HG02623 (cell line): ENCODE results near the gene AOAH.

Experiments used
- ATAC-seq: cut with Tn5 transposase; IDR thresholded peaks from one replicate; pipeline ENCODE4 v1.9.1; 2021; ENCODE audit warnings: moderate library complexity; ENCODE audit not compliant: unreplicated experiment

AOAH gene, protein sequence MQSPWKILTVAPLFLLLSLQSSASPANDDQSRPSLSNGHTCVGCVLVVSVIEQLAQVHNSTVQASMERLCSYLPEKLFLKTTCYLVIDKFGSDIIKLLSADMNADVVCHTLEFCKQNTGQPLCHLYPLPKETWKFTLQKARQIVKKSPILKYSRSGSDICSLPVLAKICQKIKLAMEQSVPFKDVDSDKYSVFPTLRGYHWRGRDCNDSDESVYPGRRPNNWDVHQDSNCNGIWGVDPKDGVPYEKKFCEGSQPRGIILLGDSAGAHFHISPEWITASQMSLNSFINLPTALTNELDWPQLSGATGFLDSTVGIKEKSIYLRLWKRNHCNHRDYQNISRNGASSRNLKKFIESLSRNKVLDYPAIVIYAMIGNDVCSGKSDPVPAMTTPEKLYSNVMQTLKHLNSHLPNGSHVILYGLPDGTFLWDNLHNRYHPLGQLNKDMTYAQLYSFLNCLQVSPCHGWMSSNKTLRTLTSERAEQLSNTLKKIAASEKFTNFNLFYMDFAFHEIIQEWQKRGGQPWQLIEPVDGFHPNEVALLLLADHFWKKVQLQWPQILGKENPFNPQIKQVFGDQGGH

DNA sequence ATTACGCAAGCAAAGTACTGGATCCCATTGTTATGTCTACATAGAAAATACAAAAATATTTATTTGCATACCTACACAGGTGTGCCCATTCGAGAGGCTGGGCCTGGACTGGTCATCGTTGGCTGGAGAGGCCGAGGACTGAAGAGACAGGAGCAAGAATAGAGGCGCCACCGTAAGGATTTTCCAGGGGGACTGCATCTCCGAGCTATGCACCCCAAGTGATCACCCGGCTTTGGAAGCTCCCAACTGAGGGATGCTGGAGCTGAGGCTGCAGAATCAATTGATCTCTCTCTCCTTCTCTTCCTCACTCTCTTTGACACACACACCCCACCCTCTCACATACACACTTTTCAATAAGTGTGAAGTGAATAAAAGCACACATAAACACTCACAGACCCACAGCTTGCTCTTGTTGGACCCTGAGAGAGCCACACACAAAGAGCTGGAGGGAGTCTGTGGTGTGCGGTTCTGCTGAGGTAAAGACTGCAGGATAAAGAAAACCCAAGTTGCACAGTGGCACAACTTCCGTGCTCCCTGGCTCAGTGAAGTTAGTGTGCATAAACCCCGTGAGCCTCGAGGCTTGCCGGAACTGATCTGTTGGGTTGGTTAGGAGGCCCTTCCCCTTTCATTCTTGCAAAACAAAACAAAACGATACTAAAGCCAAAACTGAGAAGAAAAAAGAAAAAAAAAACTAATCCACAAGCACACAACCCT, at the start of gene AOAH:
TSS of gene AOAH (minus strand) at position 544 of the 714 bp plus-strand sequence. CDS start at position 198, 346 bp downstream.
- peak; percentile 83 for ATAC-seq

DNA sequence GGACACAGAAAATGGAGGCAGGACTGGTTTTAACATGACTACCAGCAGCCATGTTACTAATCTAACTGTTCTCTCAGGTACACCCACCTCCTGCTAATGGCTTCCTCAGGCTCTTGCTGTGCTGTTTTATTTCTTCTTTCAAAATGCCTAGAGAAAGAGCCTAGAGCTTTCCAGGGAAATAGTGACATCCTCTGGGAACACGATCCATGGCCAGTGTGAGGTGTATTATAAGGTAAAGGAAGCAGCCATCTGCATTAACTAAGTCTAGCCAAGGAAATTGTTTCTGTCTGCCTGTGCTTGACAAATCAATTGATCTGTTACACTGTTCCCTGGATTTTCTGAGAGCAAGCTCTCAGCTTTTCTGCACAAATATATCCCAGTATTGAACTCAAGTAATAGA, 42.2 kb upstream of the AOAH start:
- no peak for ATAC-seq

DNA sequence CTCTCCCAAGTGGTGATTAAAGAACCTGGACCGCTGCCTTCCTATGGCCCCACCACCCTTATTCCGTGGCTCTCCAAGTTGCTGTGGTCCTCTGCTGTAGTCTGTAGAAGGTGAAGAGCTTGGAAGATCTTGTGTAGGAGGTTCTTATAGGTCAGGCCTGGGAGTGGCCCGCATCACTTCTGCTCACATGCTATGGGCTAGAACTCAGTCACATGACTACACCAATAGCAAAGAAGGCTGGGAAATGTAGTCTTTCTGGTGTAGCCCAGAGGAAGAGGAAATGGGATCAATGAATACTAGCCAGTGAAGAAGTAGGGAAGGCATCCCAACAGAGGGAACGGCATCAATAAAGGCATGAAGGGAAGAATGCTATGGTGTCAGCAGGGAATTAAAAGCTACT, 41.3 kb upstream of the AOAH start:
- ATAC-seq = no peak

DNA sequence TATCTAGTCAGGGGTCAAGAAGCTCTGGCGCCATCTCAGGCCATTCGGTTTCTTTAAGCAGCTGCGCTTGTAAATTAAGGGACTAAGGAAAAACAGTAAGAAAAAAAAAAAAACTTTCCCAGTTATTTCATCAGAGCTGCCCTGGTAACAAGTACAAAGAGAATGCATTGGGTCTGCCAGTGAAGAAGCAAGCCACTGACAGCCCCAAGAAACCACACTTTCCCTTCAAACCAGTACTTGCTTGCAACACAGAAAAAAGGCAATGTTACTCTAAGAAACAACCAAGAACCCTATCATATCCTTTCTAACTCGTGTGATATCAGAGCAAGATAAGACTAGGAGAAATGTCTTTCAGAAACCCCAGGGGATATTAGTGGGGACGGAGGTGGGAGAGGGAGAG, 40.6 kb upstream of the AOAH start:
- no peak for ATAC-seq

DNA sequence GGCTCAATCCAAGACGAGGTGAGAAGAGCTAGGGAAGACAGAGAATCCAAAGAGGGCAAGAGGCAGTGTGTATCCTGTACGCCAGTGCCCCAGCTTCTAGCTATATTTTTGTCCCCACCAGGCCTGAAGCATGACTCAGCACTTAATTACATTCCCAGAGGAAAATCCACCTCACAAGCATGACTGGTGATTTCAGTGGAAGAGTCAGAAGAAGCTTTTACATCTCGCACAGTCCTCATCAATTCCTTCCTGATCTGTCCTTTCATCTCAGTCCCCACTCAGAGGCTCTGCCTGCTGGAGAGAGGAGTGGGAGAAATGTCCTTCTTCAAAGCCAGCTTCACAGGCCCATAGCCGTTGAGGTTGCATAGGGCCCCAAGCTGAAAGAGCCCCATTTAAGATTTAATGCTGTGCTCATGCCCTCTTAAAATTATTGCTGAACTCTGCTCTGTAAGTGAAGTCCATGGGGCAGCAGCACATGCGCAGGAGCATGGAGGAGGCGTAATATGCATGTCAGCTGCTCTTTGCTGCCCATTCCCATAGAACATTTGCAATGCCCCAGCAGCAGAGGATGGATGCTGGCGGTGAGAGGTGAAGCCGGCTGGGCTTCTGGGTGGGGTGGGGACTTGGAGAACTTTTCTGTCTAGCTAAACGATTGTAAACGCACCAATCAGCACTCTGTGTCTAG, 39.0 kb upstream of the AOAH start:
- no peak for ATAC-seq

DNA sequence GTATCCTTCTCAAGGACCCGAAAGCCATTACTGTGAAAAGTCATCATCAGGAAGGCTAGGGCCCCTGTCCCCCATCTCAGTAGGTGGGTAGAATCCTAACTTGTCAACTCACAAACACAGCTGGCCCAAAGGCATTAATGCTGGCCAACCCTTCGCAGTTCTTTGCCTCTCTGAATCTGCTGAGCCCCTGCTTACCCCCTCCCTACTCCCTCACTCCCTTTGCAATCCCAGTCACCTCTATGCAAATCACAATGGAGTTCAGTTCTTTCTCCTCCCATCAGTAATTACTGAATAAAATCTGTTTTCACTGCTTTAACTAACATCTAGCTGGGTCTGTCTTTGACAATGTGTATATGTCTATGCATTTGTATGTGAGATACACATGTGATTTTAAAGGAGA, 38.1 kb upstream of the AOAH start:
- no peak for ATAC-seq

DNA sequence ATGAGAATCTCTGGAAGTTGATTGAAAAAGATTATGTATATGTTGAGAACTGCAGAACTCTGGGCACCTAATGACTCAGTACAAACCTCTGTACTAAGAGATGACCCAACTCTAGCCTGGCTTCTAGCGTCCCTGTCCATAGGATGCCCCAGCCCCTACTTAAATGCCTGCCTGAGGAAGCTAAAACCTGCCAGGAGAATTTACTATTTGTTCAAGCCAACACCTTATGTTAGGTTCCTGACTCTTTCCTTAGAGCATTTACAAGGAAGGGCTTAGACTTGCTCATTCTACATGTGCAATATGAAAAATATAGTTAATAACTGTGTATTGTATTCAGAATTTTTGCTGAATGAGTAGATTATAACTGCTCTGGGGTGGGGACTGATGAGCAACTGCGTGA, 37.5 kb upstream of the AOAH start:
- no peak for ATAC-seq

DNA sequence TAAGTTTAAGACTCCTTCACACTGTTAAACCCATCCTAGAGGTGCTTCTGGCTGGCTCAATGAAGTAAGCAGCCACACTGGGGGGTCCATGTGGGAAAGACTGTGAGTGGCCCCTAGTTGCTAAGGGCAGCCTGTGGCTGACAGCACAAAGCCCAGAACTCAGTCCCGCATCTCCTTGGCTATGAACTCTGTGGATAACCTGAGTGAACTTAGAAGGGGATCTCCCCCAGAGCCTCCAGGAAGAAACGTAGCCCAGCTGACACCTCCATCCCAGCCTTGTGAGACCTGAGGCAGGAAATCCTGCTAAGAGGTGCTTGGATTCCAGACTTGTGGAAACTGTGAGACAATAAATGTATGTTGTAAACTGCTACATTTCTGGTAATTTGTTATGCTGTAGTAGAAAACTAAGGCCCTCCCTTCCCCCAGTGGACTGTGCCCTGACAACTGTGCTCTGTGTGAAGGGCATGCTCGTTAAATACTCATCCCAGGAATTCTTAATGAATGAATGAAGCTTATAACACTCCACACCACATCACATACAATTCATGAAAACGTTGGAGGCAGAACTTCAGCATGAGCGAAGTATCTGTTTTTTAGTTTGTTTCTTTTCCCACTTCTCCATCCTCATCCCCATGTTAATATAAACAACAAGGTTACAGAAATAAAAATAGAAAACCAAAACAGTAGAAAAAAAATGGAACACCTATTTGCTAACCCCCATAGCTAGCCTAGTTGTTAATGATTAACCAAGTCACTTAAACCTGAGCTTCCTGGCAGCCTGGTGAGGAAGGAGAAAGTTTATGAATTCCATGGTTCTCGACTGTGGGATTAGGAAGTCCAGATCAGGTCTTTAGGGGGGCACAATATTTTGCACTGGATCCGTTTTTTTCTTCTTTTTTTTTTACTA, 36.8 kb upstream of the AOAH start:
- no peak for ATAC-seq

DNA sequence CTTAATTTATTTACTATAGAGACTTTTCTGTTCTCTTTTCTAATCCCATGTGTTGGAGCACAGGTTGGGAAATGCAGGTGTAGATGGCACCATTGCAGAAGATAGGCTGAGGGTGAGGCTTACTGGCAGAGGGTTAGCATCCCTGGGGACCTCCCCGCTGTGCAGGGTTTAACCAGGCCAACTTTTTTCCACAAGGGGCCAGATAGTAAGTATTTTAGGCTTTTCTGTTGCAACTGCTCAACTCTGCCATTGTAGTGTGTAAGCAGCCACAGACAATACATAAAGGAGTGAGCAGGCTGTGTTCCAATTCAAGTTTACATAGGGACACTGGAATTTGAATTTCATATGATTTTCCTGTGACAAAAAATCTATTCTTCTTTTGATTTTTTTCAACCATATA, 34.6 kb upstream of the AOAH start:
- ATAC-seq = no peak

DNA sequence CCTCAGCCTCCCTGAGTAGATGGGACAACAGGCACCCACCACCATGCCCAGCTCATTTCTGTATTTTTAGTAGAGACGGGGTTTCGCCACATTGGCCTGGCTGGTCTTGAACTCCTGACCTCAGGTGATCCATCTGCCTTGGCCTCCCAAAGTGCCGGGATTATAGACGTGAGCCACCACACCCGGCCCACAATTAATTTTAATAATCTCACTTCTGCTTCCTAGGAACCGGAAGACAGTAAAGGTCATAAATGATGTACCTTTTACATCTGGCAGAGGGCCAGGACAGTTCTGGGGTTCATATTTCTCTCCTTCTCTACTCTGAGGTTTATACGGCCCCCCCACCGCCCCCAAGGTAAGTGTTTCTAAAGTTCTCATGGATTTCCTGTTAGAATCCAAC, 31.2 kb upstream of the AOAH start:
- ATAC-seq = no peak

DNA sequence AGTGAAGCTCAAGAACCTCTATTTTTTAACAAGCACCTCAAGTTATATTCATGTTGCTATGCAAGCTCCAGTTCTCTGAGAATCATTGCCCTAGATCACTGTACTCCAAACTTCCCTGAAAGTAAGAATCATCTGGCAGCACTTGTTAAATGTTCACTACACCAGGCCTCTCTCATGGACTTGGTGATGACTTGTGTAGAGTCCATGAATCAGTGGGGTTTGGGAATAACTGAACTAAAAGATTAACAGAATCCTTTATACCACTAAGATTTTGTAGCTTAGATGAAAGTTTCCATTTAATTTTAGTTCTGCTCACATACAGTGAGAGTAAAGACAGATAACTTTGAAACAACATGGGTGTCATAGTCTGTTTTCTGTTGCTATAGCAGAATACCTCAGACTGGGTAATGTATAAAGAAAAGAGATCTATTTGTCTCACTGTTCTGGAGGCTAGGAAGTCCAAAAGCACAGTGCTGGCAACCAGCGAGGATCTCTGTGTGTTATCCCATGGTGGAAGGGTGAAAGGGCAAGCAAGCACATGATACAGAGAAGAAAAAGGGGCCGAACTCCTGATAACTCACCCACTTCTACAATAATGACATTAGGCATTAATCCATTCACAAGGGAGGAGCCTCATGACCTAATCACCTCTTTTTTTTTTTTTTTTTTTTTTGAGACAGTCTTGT, 27.9 kb upstream of the AOAH start:
- no peak for ATAC-seq

DNA sequence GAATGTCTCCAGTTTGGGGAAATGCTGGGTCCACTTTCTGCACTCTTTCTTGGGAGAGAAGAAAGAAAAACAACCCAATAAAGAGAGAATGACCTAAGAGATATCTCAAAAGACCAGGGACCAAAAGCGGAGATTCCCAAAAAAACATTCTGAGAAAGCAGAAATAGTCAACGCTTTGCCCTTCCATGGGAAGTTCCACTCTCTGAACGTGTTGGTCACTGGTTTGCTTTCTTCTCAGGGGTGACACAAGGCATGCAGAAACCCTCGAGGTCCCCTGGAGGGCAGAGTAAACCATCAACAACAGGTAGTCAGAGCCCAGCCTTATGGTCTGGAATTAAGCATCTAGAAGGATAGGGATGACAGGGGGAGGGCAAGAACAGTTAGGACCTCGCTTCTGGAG, 26.2 kb upstream of the AOAH start:
- no peak for ATAC-seq

DNA sequence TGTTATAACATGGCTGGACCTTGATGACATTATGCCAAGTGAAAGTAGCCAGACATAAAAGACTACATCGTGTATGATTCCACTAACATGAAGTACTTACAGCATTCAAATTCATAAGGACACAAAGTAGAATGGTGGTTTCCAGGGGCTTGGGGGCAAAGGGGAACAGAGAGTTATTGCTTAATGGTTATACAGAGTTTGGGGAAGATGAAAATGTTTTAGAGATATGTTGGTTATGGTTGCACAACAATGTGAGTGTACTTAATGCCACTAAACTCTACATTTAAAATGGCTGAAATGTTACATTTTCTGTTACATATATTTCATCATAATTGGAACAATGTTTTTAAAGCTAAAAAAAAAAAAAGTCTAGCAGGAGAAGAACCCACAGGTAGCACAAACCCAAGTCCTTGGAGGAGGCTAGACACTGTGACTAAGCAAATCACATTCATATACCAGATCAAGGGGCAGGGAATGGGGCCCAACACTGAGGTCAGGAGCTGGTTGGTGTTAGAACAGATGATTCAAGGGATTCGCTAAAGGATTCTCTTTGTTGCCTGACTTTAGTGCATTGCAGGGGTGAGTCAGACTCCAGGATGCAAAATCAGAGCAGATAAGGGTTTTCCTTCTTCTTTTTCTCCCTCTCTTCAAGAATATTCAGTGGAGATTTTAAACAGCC, 25.1 kb upstream of the AOAH start:
- ATAC-seq = no peak

DNA sequence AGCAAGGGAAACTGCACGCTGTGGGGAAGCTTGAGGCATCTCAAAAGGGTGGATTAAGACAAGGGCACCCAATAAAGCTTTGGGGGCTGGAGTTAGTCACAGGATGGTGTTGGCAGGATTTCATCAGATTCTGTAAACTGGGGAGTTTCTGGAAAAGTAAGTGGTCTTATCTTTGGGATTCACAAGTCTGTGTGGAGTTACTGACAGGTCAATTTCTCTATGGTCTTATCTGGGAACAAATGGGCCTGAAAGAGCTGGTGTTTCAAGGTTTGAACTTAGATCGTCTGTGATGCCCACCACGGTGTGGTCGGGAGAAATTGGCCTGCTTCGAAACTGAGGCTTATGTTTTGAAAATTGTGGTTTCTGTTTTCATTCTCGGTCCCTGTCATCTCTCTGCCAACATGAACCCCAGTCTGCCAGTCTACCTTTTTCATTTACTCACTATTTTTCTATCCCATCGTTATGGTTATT, 23.8 kb upstream of the AOAH start:
- ATAC-seq = no peak

DNA sequence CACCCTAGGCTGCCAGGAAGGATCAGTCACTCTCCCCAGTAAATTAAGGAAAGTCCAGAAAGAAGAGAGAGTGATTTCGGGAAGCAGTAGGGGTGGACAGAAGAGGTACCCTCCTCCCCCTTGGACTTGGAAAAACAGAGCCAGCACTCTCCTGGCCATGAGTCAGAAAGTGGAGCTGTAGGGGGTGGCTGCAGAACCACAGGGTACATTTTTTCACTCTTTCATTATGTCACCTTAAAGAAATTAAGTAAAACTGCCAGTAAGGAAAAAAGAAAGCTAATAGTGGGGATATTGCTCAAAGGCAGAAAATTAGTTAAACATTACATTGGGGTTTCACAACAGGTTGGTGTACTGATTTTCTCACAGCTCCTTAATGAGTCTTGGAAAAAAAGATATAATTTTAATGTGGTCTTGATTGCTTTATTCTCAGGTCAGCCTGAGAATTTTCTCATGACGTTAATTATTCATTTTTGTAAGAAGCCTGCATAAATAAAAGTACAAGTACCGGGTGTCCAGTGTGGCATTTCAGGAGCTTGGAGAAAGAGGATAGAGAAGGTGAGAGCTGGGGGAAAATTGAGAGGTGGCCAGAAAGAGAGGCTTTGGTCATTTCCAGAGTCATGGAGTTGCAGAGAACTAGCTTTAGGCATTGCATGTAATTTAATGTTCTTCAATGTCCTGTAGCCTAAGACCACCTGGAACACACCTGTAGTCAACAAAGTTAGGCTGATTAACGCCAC, 23.2 kb upstream of the AOAH start:
- ATAC-seq = no peak

DNA sequence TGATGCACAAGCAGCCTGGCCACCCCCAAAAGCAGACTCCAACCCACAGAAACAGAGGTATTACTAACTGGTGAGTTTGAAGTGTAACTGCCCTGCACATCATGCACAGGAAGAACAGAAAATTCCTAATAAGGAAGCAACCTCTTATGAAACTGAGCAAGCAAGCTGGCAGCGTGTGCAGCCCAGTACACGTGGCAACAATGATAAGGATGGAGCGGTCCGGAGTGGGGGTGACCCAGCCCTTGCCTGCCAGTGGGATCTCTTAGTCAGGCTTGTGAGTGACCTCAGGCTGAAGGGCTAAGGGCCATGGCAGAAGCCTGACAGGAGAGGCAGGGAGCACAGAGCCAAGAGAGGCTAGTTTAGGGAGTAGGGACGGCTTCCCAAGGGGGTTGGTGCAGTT, 22.1 kb upstream of the AOAH start:
- ATAC-seq = no peak

DNA sequence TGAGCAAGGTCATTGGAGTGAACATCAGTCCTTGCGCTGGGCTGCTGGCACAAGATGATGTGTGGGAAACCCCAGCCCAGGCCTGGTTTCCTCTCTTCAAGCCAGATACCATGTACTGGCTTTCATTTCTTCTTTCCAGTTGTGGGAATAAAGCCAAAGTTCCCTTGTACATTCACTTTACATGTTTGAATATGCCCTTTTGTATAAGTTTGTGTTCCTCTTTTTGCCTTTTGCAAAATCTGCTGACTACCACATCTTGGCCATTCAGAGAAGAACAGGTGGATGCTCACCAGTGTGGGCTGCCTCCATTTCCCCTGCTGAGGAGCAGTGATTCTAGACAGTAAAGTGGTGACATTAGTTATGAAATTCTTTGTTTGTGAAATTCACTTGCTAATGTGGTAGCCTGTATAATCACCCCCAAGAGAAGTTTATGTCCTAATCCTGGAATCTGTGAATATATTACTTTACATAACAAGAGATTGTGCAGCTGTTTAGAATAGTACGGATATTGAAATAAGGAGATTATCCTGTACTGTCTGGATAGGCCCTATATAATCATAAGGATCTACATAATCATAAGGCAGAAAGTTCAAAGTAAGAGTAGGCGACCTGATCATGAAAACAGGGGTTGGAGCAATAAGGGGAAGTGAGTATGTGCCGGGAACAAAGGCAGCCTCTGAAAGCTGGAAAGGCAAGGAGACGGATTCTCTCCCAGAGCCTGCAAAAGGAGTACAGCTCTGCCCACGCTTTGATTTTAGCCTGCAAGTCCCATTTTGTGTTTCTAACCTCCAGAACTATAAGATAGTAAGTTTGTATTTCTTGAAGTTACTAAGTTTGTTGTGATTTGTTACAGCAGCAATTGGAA, 18.8 kb upstream of the AOAH start:
- ATAC-seq = peak; percentile 77

DNA sequence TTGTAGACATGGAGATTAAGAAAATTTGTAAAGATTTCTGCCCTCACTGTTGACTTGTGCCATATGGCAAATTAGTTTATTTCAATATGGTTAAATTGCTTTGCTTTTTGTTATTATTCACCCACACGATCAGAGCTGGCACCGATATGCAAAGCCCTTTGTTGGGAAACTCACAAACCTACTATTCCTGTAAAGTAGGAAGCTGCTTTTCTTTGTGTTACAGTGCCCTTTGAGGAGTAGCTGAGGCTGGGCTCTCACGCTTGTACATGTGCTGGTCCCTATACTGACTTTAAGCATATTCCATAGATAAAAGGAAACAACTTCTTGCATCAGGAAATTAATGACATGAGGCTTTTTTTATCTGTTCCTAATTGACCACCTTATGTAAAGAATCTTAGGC, 17.6 kb upstream of the AOAH start:
- no peak for ATAC-seq
